Inflammatory macrophage treated with lipopolysaccharide for 4 hours (primary cell): Measurements from ENCODE around the gene BTN1A1.
"Not testable (repeated sequence)": the region's sequence is repeated elsewhere in the genome, so short reads cannot be mapped to it uniquely, and the experiment has no call there.

ENCODE experiments used
- DNase-seq: peaks from one replicate; pipeline ENCODE4 v3.0.0-alpha.2; 2020

BTN1A1 gene

GRCh38 chr6:26476896-26477295 lies 23.2 kb upstream of the BTN1A1 start:
- peak; percentile 55 for DNase-seq

- DNase-seq: no peak
Measured at GRCh38 chr6:26477426-26477825, 22.7 kb upstream of the BTN1A1 start.

- DNase-seq: no peak
Measured at GRCh38 chr6:26478100-26478984, 21.8 kb upstream of the BTN1A1 start.

- DNase-seq: peak; percentile 76
Measured at GRCh38 chr6:26478985-26479278, 21.2 kb upstream of the BTN1A1 start.

- no peak for DNase-seq
Measured at GRCh38 chr6:26482338-26482737, 17.8 kb upstream of the BTN1A1 start.

- DNase-seq: no peak
Measured at GRCh38 chr6:26483727-26484126, 16.4 kb upstream of the BTN1A1 start.

GRCh38 chr6:26484161-26484560 lies 15.9 kb upstream of the BTN1A1 start:
- no peak for DNase-seq

- no peak for DNase-seq
Measured at GRCh38 chr6:26485112-26485780, 14.9 kb upstream of the BTN1A1 start.

- DNase-seq: no peak
Measured at GRCh38 chr6:26486358-26486757, 13.7 kb upstream of the BTN1A1 start.

- no peak for DNase-seq
Measured at GRCh38 chr6:26487466-26487865, 12.6 kb upstream of the BTN1A1 start.

GRCh38 chr6:26489996-26490964 lies 9.8 kb upstream of the BTN1A1 start:
- DNase-seq: no peak

- no peak for DNase-seq
Measured at GRCh38 chr6:26491604-26492003, 8.5 kb upstream of the BTN1A1 start.

- DNase-seq: peak; percentile 20
Measured at GRCh38 chr6:26493258-26493657, 6.8 kb upstream of the BTN1A1 start.

- DNase-seq: no peak
Measured at GRCh38 chr6:26494117-26494516, 6.0 kb upstream of the BTN1A1 start.

GRCh38 chr6:26495281-26495680 lies 4.8 kb upstream of the BTN1A1 start:
- no peak for DNase-seq

GRCh38 chr6:26497610-26498009 lies 2.5 kb upstream of the BTN1A1 start:
- DNase-seq: no peak

GRCh38 chr6:26501482-26501986 lies 1.4 kb downstream of the BTN1A1 start:
- DNase-seq: peak; percentile 43

GRCh38 chr6:26502165-26502564 lies 2.1 kb downstream of the BTN1A1 start:
- DNase-seq: no peak

- peak; percentile 38 for DNase-seq
Measured at GRCh38 chr6:26502626-26503025, 2.5 kb downstream of the BTN1A1 start.

- no peak for DNase-seq
Measured at GRCh38 chr6:26507658-26508057, 7.6 kb downstream of the BTN1A1 start.

- not testable (repeated sequence) for DNase-seq
Measured at GRCh38 chr6:26511033-26511432, 10.9 kb downstream of the BTN1A1 start.

- DNase-seq: no peak
Measured at GRCh38 chr6:26514984-26515383, 14.9 kb downstream of the BTN1A1 start.
